ENCODE results near the gene KCNQ2. TPM values are rescaled to one million over a fixed set of nuclear protein-coding genes. Genes with fewer than 3 reads are reported as not detected.

KCNQ2 gene
- total RNA-seq, 4 donors from 2014 or later = not detected

DNA sequence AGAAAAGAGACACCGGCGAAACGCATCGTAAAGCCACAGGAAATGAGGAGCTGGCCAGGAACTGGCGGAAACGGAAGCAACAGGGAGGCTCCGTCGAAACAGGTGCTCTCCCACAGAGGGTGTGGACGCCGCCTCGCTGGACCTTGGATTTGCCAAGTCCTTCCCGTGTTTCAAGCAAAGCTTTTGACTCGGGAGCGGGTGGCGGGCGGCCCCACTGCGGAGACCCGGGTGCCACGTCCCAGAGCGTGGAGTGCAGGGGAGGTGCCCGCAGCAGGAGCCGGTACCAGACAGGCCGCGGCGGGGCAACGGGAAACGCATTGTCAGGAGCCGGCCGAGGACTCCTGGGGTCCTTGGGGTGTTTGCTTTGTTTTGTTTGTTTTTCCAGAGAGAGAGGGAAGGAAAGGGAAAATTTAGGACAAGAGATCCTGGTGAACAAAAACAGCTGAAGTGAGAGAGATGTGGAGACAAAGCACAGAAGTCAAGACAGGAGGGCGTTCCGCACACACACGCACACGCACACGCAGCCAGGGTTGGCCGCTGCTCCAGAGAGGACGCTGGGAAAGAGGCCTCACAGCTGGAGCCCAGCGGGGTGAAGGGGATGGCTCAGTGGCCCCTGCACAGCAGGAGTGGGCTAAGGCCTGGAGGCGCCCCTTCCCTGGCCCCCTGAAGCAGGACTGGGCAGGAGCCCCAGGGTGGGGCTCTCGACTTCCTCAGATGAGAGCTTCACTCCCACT lies 60.4 kb downstream of the KCNQ2 start:
- no peak for ATAC-seq (ENCODE audit: low FRiP score)
- TF ChIP-seq, protein P1, sequence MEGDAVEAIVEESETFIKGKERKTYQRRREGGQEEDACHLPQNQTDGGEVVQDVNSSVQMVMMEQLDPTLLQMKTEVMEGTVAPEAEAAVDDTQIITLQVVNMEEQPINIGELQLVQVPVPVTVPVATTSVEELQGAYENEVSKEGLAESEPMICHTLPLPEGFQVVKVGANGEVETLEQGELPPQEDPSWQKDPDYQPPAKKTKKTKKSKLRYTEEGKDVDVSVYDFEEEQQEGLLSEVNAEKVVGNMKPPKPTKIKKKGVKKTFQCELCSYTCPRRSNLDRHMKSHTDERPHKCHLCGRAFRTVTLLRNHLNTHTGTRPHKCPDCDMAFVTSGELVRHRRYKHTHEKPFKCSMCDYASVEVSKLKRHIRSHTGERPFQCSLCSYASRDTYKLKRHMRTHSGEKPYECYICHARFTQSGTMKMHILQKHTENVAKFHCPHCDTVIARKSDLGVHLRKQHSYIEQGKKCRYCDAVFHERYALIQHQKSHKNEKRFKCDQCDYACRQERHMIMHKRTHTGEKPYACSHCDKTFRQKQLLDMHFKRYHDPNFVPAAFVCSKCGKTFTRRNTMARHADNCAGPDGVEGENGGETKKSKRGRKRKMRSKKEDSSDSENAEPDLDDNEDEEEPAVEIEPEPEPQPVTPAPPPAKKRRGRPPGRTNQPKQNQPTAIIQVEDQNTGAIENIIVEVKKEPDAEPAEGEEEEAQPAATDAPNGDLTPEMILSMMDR (IDR thresholded peaks at IDR 0.05) = no peak
- DNase-seq (ENCODE audit: low spot score) = no peak

DNA sequence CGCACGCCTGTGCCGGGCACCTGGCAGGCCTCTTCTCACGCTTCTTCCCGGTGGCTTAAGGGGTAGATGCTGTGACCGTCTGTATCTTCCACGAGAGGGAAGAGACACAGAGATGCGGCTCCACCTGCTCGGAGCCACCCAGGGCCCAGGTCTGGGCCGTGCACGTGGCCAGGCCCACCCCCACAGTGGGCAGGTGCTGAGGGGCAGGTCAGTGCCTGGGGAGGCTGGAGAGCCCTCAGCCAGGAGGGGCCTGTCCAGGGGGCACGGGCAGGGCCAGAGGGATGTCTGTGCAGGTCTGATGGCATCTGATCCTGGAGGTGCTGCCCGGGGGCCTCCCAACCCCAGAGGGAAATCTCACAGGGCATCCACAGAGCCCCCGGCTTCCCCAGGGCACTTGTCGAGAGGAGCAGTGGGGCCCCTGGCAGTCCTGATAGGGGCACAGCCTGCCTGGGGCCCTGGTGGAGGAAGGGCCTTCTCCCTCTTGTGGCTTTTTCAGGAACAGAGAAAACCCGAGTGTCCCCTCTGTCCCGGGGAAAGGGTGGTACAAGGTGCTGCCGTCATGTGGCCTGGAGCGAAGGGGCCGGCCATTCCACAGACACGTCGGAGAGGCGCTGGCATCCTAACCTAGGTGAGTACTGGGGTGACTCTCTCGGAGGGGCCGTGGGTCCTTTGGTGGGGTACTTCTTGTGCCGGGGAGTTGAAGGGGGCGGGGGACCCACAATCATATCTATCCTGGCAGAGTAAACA lies 61.1 kb downstream of the KCNQ2 start:
- no peak for ATAC-seq (ENCODE audit: low FRiP score)

DNA sequence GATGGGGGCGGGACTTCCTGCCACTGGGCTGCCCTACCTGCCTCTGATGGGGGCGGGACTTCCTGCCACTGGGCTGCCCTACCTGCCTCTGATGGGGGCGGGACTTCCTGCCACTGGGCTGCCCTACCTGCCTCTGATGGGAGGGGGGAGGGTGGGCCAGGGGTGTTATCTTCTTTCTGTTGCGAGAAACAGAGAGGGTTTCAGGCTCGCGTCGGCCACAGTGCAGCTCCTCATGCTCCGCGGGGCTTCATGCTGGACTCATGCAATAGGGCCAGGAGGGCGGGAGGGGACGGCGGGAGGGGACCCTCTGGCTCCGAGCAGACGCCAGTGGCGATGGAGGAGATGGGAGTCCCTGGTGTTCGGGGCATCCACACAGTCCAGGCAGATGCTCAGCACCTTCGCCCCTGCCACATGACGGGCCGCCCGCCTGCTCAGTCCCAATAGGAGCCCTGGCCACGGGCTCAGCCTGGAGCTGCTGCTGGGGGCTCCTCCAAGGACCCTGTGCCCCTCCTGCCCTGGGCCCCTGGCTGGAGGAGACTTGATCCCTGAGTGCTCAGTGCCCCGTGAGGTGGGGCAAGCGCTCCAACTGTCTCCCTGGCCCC lies 62.5 kb downstream of the KCNQ2 start:
- TF ChIP-seq, protein P1 (IDR thresholded peaks at IDR 0.05) = no peak
- DNase-seq (ENCODE audit: low spot score) (no peak), ATAC-seq (ENCODE audit: low FRiP score) (no peak)

More for the DNA sequence above, 61.1 kb downstream of the KCNQ2 start:
- DNase-seq (ENCODE audit: low spot score) = no peak
- TF ChIP-seq, protein P1 (IDR thresholded peaks at IDR 0.05) = no peak

DNA sequence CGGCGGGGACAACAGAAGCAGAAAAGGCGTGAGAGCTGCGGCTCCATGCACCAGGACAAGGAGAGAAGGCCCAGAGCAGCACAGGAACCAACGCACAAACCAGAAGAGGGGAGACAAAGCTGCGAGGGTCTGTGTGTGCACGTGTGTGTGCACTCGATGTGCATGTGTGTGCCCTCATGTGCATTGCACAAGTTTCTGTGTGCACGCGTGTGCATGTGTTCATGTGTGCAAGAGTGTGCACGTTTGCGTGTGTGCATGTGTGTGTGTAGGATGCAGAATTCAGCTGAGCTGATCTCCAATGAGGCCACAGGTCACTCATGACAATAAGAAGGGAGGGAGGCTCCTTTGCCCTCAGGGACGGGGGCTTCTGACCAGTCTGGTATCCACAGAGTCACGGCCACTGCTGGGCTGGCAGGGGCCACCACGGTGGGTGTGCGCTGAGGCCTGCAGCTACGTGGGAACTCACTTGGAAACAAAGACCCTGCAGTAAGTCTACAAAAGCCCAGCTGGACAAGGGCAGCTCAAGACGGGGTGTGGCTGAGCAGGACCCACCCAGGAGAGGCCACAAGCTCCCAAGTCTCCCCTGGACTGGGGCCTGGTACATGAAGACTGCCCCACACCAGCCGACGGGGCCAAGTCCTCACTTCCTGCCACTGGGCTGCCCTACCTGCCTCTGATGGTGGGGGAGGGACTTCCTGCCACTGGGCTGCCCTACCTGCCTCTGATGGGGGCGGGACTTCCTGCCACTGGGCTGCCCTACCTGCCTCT lies 63.2 kb downstream of the KCNQ2 start:
- TF ChIP-seq, protein P1 (IDR thresholded peaks at IDR 0.05) = no peak
- ATAC-seq (ENCODE audit: low FRiP score) (no peak), DNase-seq (ENCODE audit: low spot score) (no peak)

DNA sequence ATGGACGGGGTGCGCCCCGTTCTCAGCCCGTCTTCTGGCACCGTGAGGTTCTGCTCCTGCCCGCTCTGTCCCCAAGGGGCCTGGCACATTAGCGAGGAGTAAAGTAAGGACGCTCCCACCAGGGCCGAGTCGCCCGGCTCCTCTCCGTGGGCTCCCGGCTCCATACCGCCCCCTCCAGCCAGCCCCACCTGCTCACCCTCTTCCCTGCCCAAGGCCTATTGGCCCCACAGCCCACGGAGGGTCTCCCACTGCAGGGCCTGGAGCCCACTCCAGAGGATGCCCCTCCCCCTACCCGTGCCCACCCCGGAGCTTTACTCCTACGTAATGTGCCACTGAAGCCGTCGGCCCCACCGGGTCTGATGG lies 63.8 kb downstream of the KCNQ2 start:
- ATAC-seq (ENCODE audit: low FRiP score) (no peak), DNase-seq (ENCODE audit: low spot score) (no peak)
- TF ChIP-seq, protein P1 (IDR thresholded peaks at IDR 0.05) = no peak

DNA sequence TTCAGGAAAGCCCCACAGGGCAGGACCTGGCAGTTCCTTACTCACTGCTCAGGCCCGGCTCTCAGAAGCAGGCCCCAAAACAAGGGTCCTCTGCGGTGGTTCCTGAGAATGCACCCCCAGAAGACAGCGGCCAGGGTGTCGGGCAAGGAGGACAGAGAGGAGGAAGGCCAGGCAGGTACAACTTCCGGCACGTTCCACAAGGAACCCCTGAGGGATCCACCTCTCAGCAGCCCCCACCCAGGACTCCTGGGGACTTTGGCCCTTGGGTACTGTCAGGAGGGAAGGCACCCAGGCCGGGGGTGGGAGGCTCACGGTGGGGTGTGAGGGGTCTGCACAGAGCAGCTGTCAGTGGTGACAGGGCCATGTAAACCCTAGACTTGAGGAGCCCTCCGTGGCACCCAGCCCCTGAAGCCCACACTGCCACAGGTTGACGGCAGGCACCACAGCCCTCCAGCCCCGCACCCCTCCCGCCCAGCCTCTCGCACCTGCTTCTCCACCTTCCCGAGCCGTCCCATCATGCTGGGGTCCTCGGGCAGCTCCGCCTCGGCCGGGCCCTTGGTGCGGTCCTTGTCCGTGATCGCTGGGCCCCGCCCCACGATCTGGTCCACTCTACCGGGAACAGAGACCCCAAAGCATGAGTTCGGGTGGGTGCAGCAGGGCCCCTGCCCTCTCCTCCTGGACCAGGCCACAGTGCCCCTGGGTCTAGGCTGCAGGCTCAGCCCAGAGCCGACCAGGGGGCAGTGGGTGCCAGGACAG lies 64.3 kb downstream of the KCNQ2 start:
- TF ChIP-seq, protein P1 (IDR thresholded peaks at IDR 0.05) = no peak
- ATAC-seq (ENCODE audit: low FRiP score) = no peak
- no peak for DNase-seq (ENCODE audit: low spot score)
